LoVo (cell line): Measurements from ENCODE around the gene PDLIM4.

ENCODE experiments used
- DNase-seq: peaks from one replicate; pipeline ENCODE4 v3.0.0-alpha.2; 2016; ENCODE audit warnings: low spot score

The PDLIM4 gene, protein sequence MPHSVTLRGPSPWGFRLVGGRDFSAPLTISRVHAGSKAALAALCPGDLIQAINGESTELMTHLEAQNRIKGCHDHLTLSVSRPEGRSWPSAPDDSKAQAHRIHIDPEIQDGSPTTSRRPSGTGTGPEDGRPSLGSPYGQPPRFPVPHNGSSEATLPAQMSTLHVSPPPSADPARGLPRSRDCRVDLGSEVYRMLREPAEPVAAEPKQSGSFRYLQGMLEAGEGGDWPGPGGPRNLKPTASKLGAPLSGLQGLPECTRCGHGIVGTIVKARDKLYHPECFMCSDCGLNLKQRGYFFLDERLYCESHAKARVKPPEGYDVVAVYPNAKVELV

GRCh38 chr5:132257131-132258101 is at the start of gene PDLIM4:
TSS of gene PDLIM4 (plus strand) at chr5:132257696. CDS start at chr5:132257735, 39 bp downstream.
- no peak for DNase-seq

- DNase-seq = no peak
These were observed 49.7 kb upstream of the PDLIM4 start for GRCh38 chr5:132207778-132208177.

DNA sequence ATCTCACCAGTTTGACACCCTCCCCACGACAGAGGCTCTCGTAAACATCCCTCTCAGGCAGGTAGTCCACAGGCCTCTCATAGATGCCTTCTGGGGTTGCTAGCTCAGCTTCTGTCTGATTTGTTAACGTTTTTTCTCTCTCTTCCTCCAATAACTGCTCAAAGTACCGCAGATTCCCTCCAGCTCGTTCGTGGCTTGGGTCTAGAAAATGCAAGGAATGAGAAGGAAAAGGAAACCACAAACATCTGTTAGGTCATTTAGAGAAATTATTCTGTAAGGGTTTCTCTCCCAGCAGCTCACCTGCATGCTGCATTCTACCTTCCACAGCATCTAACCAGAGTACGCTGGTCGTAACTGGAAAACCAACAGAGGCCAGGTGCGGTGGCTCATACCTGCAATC is 48.4 kb upstream of the PDLIM4 start:
- no peak for DNase-seq

DNA sequence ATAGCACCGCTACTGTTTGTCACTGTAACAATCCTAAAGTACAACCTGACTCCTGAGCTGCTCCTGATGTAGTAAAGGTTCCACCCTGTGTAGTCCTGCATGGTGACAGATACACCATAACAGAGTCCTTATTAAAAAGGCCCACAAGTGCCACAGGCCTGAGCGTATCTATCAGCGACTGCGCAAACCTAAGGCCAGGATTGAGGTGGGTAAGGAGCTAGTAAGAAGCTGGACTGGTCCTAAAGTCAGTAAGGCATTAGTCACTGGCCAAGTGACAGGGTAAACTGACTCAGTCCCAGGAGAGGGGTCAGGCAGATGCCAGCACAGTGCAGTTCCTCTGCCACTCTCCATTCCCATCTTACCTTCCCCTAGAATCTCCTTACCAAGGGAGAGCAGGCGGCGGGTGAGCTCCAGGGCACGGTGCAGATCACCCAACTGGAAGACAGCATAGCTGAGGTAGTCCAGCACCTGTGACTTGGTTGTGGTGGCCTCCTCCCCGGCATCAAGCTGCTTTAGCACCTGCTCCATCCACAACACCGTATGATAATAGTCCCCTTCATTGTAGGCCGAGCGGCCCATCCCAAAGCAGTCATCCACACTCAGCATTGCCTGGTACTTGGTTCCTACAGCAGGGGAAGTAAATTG is 47.5 kb upstream of the PDLIM4 start:
- no peak for DNase-seq

DNA sequence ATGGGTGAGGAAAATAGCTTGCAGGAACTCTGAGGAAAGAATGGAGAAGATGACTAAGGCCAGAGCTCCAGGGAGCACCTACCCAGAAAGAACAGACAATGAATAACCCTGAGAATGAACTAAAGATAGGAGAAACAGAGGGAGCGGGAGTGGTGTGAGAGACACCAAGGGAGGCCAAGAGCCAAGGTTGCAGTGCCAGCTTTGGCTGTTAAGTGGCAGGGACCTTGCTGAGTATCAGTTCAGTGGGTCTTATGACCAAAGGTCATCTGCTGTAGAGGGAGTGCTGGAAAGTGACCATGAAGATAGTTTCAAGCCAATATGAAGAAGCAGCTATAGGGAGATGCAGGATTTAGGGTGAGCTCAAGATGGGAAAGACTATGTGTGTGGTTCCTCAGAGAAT is 46.6 kb upstream of the PDLIM4 start:
- no peak for DNase-seq

DNA sequence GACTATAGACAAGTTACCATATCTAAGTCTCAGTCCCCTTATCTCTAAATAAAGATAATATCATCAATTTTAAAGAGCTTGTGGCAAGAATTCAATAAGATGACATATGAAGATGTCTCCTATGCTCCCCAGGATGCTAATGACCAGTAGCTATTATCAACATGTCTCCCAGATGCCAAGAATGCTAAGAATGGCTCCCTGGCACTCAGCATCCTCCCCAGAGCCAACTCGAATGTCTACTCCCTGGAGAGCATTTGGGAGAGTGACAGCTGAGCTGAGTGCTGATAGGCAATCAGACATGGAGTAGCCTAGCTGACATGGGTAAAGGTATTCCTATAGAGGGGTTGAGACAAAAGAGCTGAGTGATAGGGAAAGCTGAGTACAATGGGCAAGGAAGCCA is 45.7 kb upstream of the PDLIM4 start:
- DNase-seq = no peak

- DNase-seq = no peak
These were observed 43.8 kb upstream of the PDLIM4 start for GRCh38 chr5:132213666-132214065.

DNA sequence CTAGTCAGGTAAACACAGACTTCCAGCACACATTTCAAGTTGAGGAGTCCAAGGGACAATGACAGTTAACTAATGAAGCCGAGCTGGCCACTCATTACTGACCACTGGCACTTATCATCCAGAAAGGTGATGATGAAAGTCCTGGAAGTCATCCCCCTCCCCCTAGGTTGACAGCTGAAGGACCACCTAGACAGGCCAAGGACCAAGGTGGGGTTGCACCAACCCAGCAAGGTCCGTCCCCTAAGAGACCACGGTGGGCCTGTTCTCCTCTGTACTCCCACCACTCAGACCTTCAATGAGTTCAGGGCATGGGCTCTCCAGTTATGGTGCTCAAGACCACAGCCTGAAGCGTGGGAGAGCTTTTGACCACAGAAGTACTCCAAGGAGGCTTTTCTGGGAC is 43.0 kb upstream of the PDLIM4 start:
- DNase-seq = no peak

DNA sequence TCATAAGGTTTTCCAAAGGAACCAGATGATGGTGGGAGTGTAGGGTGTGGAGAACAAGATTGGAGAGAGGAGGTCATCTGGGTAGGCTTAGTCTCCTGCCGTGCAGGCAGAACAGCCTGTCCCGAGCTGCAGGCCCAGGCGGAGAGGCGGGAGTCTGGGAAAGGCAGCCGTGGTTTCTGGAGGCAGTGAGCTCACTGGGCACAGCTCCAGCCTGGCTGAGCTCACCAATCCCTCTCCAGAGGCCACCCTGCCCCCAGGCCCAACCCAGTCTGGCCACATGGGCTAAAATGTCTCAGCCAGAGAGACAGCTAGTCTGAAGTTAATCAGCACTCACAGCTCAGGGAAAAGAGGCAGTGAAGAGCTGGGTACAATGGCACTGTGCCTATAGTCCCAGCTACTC is 42.2 kb upstream of the PDLIM4 start:
- DNase-seq = peak; percentile 48

GRCh38 chr5:132218321-132218720 is 39.2 kb upstream of the PDLIM4 start:
- no peak for DNase-seq

- DNase-seq = no peak
These were observed 38.1 kb upstream of the PDLIM4 start for GRCh38 chr5:132219289-132219970.

DNA sequence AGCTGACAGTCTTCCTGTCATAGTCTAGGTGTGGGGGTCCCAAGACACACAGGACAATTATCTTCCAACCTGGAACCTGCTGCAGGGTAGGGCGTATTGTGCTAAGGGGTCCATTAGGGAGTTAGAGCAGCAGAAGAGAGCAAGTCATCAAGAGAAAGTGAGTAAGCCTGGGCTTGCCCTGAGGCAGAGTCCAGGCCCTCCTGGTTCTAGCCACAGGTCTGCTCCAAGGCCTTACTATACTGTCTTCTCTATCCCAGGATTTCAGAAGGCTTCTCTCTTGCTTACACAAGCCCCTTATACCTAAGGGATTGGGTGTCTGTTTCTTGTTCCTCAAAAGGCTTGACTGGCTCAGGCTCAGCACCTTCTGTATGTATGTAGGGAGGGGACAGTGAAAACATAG is 37.5 kb upstream of the PDLIM4 start:
- no peak for DNase-seq

GRCh38 chr5:132220491-132220890 is 37.0 kb upstream of the PDLIM4 start:
- DNase-seq = no peak

GRCh38 chr5:132221781-132222648 is 35.5 kb upstream of the PDLIM4 start:
- no peak for DNase-seq

DNA sequence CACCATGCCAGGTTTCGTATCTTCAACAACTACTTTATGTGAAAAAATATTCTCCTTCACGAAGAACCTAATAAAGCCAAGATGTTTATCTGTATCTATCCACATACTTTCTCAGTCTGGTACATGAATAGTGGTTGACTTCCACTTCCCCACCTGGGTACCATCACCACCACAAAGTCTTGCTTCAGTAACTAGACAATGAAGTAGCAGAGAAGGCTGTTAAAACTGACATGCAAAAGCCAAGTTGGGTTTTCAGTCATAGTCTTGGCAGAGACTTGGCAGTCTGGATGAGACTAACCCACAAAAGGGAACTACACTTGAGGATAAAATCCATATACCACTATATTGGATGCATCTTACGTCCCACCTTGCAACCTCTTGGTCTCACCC is 34.9 kb upstream of the PDLIM4 start:
- no peak for DNase-seq

DNA sequence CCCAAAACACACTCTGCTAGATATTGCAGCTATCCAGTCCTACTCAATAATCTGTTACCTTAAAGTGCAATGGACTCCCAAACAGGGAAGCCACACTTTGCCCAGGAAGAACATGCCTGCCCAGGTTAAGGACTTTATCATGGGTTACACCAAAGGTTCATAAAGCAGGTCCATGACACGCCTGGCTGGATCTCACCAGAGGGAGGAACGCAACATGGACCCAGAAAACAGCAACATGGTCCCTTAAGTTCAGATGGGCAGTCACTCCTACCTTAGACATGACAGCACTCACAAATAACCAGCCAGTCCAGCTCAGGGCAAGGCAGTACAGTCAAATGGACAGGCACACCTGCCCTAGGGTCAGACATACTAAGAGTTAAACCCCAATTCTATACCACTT is 33.6 kb upstream of the PDLIM4 start:
- DNase-seq = no peak

DNA sequence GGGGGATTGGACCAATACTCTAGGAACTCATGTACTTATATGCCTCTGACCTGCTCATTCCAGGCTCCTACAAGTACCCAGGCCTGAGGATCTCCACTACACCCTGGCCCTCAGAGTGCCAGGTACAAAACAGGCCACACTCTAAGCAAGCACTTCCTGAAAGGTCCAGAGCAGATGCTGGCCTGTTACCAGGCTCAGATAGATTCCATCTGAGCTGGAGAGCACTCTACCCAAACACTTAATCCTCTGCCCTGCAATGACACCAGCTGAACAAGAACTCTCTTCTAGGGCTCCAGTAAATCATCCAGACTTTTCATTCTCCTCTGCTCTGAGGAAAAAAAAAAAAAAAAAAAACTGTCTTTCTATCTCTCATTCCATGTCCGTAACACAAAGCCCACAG is 32.8 kb upstream of the PDLIM4 start:
- DNase-seq = no peak

DNA sequence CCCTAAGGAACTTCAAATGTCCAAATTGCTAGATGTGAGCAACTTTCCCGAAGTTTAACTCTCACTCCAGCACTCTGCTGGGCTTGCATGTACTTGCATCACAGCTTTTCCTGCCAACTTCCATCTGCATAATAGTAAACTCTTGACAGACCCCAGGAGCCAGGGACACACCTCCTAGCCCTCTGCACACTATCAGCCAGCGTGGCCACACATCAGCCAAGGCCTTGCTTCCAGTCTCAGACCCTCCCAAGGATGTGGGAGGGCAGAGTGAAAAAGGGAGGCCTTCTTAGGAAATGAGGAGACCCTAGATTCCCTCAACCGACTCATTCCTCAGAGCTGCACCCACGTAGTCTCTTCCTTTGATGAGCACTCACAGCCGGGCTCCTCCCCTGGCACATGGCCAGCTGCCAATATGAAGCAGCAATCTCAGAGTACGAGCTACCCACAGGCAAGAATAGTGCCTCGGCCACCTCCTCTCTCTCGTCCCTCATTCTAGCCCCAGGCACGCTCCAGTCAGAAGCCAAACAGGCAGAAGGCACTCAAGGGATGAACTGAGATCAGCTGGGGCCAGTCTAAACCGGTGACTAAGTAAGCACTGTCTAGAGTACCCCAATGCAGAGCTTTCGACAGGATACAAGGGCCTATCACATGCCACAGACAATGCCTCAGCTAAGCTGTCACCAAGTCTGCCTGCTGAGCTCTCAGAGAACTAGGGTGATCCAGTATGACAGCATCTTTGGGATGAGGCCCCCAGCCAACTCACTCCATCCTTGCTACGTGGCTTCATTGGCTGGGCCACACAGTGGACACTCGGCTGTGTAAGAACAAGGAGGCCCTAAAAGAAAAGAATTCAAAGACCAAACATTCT is 32.1 kb upstream of the PDLIM4 start:
- DNase-seq = peak; percentile 67

DNA sequence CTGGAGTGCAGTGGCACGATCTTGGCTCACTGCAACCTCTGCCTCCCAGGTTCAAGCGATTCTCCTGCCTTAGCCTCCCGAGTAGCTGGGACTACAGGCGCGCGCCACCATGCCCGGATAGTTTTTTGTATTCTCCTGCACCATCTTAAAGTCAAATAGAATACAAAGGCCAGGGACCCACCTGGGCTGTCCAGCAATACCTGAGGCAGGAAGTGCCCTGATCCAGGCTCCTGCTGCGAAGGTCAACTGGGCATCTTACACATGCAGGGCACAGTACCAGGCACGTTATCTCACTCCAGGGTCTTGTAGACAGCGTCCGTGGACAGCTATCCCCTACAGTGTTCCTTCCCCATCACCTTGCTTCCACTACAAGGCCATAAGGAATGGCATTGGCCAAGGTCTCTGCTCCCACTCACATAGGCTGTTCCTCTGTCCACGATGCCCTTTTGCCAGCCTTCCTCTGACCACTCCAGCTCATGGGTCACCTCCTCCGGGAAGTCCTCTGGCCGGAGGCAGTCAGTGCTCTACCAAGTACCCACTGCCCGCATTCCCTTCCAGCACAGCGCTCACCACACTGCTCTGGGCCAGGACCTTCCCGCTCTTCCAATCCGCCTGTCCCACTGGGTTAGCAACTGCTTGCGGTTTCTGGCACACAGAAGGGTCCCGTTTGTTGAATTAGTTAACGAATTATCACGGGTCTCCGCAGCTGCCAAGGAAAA is 30.8 kb upstream of the PDLIM4 start:
- DNase-seq = no peak

- DNase-seq = no peak
These were observed 30.3 kb upstream of the PDLIM4 start for GRCh38 chr5:132227235-132227484.
